Ascending aorta (tissue), 2 donors: ENCODE results near the gene MRPL37. TPM values are rescaled to one million over a fixed set of nuclear protein-coding genes. Genes with fewer than 3 reads are reported as not detected.

Experiments used
- DNase-seq, 2 donors: peaks; one replicate each; pipeline ENCODE4 v3.0.0-alpha.2; 2019; ENCODE audit warnings: low spot score in 2 of 2
- H3K27ac ChIP-seq, 2 donors: fragments of 200-600 bp; sonication (generic); one replicate each; pipeline ENCODE4 v1.5.1; 2016 to 2017; ENCODE audit warnings: mild to moderate bottlenecking in 1 of 2
- H3K27me3 ChIP-seq: fragments of 200-600 bp; sonication (generic); one replicate; pipeline ENCODE4 v1.5.1; 2017
- H3K36me3 ChIP-seq, 2 donors: fragments of 200-600 bp; sonication (generic); one replicate each; pipeline ENCODE4 v1.5.1; 2016
- H3K4me1 ChIP-seq, 2 donors: fragments of 200-600 bp; sonication (generic); one replicate each; pipeline ENCODE4 v1.5.1; 2016 to 2017; ENCODE audit warnings: mild to moderate bottlenecking in 1 of 2
- H3K4me3 ChIP-seq, 2 donors: fragments of 200-600 bp; sonication (generic); one replicate each; pipeline ENCODE4 v1.5.1; 2016 to 2017; ENCODE audit warnings: mild to moderate bottlenecking in 1 of 2
- H3K9me3 ChIP-seq, 2 donors: fragments of 200-600 bp; sonication (generic); one replicate each; pipeline ENCODE4 v1.5.1; 2016
- CTCF ChIP-seq, 3 experiments: fragments of 200-600 bp in 2 of 3; fragments of 450-650 bp in 1 of 3; sonication (generic) in 2 of 3; IDR thresholded peaks; one replicate each; pipeline ENCODE4 v1.5.1; 2016 to 2019; ENCODE audit warnings: antibody characterized with exemption in 3 of 3, mild to moderate bottlenecking in 1 of 3, moderate library complexity in 1 of 3
- intact Hi-C: fragments of 100-400 bp; cut with DNase I; formaldehyde crosslinking; loops from one replicate; pipeline ENCODE4 v1.15.1; 2023
- total RNA-seq: library from RNA; depleted of rRNA; stranded (reverse); fragments of >200 nt; gene quantifications from one replicate; pipeline ENCODE4 v1.1.0, GENCODE V29; 2016

Gene MRPL37
- total RNA-seq, 1 donor from 2014 or later = 51.2 TPM

- intact Hi-C loops = no loop called here
- DNase-seq = no peak
- H3K27me3 ChIP-seq = no peaks in the 10 kb centered on the region
- no peak for TF ChIP-seq CTCF (IDR thresholded peaks at IDR 0.05)
- H3K4me1 ChIP-seq = no peaks in the 10 kb centered on the region
- H3K9me3 ChIP-seq = no peaks in the 10 kb centered on the region
- no peak overlapping the region for H3K4me3 ChIP-seq
- H3K27ac ChIP-seq = no peak overlapping the region
- H3K36me3 ChIP-seq = peaks cover 0 to 18% of the 10 kb centered on the region in 2 donors
These were observed 59.7 kb downstream of the MRPL37 start for GRCh38 chr1:54259546-54260140.

- intact Hi-C loops = no loop called here
- no peak for TF ChIP-seq CTCF (IDR thresholded peaks at IDR 0.05)
- DNase-seq = no peak
- Histone ChIP-seq H3K27me3 (no peaks in the 10 kb centered on the region), H3K9me3 (no peaks in the 10 kb centered on the region), H3K27ac (no peak overlapping the region), H3K36me3 (peaks cover 0 to 12% of the 10 kb centered on the region in 2 donors), H3K4me1 (no peaks in the 10 kb centered on the region), H3K4me3 (no peak overlapping the region)
These were observed 60.8 kb downstream of the MRPL37 start for GRCh38 chr1:54260810-54261209.

- Histone ChIP-seq H3K4me1 (no peaks in the 10 kb centered on the region), H3K27ac (no peak overlapping the region), H3K4me3 (no peak overlapping the region), H3K9me3 (no peaks in the 10 kb centered on the region), H3K36me3 (peaks cover 0 to 7% of the 10 kb centered on the region in 2 donors), H3K27me3 (no peaks in the 10 kb centered on the region)
- TF ChIP-seq CTCF (IDR thresholded peaks at IDR 0.05) = no peak
- no peak for DNase-seq
- intact Hi-C loops = no loop called here
These were observed 62.3 kb downstream of the MRPL37 start for GRCh38 chr1:54262244-54262643.

- intact Hi-C loops = no loop called here
- no peak for TF ChIP-seq CTCF (IDR thresholded peaks at IDR 0.05)
These were observed 63.7 kb downstream of the MRPL37 start for GRCh38 chr1:54263601-54264226.

GRCh38 chr1:54265126-54265525 is 65.2 kb downstream of the MRPL37 start:
- no peaks in the 10 kb centered on the region for H3K4me1 ChIP-seq
- TF ChIP-seq CTCF (IDR thresholded peaks at IDR 0.05) = no peak
- H3K27ac ChIP-seq = no peak overlapping the region
- H3K36me3 ChIP-seq = peaks cover 0 to 4% of the 10 kb centered on the region in 2 donors
- no peaks in the 10 kb centered on the region for H3K27me3 ChIP-seq
- H3K9me3 ChIP-seq = no peaks in the 10 kb centered on the region
- intact Hi-C loops = no loop called here
- DNase-seq = no peak
- no peak overlapping the region for H3K4me3 ChIP-seq

More at GRCh38 chr1:54263601-54264226, 63.7 kb downstream of the MRPL37 start:
- Histone ChIP-seq H3K36me3 (peaks cover 0 to 4% of the 10 kb centered on the region in 2 donors), H3K27me3 (no peaks in the 10 kb centered on the region), H3K9me3 (no peaks in the 10 kb centered on the region), H3K27ac (no peak overlapping the region), H3K4me3 (no peak overlapping the region), H3K4me1 (no peaks in the 10 kb centered on the region)
- DNase-seq = no peak
